GM23338 (cell line): ENCODE data around the gene RBPJL.

ENCODE experiments used
- CREB1 ChIP-seq: fragments of 250-450 bp; sonication (Bioruptor Pico); IDR thresholded peaks from 2 replicates; pipeline ENCODE4 v1.5.0; 2020; ENCODE audit warnings: low read depth, mild to moderate bottlenecking, moderate library complexity
- EZH2 ChIP-seq: fragments of 200-600 bp; sonication (generic); IDR thresholded peaks from one replicate; pipeline ENCODE4 v1.8.0; 2017; ENCODE audit warnings: antibody characterized with exemption, mild to moderate bottlenecking, low read depth; ENCODE audit not compliant: unreplicated experiment
- EZH2phosphoT487 ChIP-seq: fragments of 200-600 bp; sonication (generic); IDR thresholded peaks from one replicate; pipeline ENCODE4 v1.8.1; 2018; ENCODE audit warnings: antibody characterized with exemption; ENCODE audit not compliant: unreplicated experiment
- NANOG ChIP-seq: IDR thresholded peaks from 2 replicates; pipeline ENCODE4 v1.6.1; 2016; ENCODE audit warnings: antibody characterized with exemption, borderline replicate concordance
- POLR2AphosphoS5 ChIP-seq: IDR thresholded peaks from 2 replicates; pipeline ENCODE4 v1.6.1; 2016; ENCODE audit warnings: antibody characterized with exemption, low read depth
- STAT1 ChIP-seq: IDR thresholded peaks from one replicate; pipeline ENCODE4 v1.6.1; 2016; ENCODE audit warnings: antibody characterized with exemption; ENCODE audit not compliant: unreplicated experiment
- ZNF114 ChIP-seq: fragments of 250-450 bp; sonication (Bioruptor Pico); IDR thresholded peaks from 2 replicates; pipeline ENCODE4 v1.5.0; 2020; ENCODE audit warnings: mild to moderate bottlenecking, moderate library complexity
- ZNF331 ChIP-seq: fragments of 250-450 bp; sonication (Bioruptor Pico); IDR thresholded peaks from 2 replicates; pipeline ENCODE4 v1.5.0; 2020; ENCODE audit warnings: low read depth, mild to moderate bottlenecking, moderate library complexity
- TF ChIP-seq, protein P1 (sequence below), 2 experiments: fragments of 200-600 bp in 1 of 2; sonication (generic) in 1 of 2; conservative IDR thresholded peaks; 2 replicates each; pipeline versions ENCODE4 v1.5.1 to v1.6.1; 2016 to 2017; ENCODE audit warnings: antibody characterized with exemption in 2 of 2, low read depth in 2 of 2, mild to moderate bottlenecking in 2 of 2, moderate library complexity in 1 of 2
- TF ChIP-seq, protein P2 (sequence below): fragments of 250-450 bp; sonication (Bioruptor Pico); IDR thresholded peaks from 2 replicates; pipeline ENCODE4 v1.5.0; 2020; ENCODE audit warnings: mild to moderate bottlenecking, moderate library complexity
- TF ChIP-seq, protein P3 (sequence below): IDR thresholded peaks from one replicate; pipeline ENCODE4 v1.6.1; 2018; ENCODE audit warnings: antibody characterized with exemption; ENCODE audit not compliant: unreplicated experiment
- TF ChIP-seq, protein P4 (sequence below): IDR thresholded peaks from 2 replicates; pipeline ENCODE4 v1.6.1; 2016; ENCODE audit warnings: antibody characterized with exemption

DNA sequence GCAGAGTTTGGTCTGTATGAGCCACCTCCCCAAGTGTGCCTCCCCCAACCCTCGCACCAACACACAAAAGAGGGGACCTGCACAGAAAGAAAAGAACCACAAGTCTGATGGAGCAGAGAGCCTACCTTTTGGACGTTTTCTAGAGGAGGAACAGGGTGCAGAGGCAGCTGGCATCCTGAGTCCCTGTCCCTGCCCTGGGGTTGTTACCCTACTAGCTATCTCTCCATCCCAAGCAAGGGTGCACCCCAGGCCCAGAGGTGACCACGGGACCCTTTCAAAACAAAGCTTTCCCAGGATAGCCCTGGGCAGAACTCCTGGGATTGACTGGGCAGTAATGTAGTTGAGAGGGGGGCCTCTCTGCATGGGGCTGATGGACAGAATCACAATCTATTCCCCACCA lies 11.2 kb downstream of the RBPJL start:
- TF ChIP-seq, protein P1, sequence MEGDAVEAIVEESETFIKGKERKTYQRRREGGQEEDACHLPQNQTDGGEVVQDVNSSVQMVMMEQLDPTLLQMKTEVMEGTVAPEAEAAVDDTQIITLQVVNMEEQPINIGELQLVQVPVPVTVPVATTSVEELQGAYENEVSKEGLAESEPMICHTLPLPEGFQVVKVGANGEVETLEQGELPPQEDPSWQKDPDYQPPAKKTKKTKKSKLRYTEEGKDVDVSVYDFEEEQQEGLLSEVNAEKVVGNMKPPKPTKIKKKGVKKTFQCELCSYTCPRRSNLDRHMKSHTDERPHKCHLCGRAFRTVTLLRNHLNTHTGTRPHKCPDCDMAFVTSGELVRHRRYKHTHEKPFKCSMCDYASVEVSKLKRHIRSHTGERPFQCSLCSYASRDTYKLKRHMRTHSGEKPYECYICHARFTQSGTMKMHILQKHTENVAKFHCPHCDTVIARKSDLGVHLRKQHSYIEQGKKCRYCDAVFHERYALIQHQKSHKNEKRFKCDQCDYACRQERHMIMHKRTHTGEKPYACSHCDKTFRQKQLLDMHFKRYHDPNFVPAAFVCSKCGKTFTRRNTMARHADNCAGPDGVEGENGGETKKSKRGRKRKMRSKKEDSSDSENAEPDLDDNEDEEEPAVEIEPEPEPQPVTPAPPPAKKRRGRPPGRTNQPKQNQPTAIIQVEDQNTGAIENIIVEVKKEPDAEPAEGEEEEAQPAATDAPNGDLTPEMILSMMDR (conservative IDR thresholded peaks at IDR 0.05; ENCODE audit: low read depth in 2 of 2): no peak
- TF ChIP-seq POLR2AphosphoS5 (no peak), EZH2phosphoT487 (no peak), EZH2 (no peak), CREB1 (no peak), ZNF331 (CRISPR knock-in tag) (no peak), STAT1 (no peak), ZNF114 (CRISPR knock-in tag) (no peak), NANOG (no peak)
- TF ChIP-seq, protein P2, sequence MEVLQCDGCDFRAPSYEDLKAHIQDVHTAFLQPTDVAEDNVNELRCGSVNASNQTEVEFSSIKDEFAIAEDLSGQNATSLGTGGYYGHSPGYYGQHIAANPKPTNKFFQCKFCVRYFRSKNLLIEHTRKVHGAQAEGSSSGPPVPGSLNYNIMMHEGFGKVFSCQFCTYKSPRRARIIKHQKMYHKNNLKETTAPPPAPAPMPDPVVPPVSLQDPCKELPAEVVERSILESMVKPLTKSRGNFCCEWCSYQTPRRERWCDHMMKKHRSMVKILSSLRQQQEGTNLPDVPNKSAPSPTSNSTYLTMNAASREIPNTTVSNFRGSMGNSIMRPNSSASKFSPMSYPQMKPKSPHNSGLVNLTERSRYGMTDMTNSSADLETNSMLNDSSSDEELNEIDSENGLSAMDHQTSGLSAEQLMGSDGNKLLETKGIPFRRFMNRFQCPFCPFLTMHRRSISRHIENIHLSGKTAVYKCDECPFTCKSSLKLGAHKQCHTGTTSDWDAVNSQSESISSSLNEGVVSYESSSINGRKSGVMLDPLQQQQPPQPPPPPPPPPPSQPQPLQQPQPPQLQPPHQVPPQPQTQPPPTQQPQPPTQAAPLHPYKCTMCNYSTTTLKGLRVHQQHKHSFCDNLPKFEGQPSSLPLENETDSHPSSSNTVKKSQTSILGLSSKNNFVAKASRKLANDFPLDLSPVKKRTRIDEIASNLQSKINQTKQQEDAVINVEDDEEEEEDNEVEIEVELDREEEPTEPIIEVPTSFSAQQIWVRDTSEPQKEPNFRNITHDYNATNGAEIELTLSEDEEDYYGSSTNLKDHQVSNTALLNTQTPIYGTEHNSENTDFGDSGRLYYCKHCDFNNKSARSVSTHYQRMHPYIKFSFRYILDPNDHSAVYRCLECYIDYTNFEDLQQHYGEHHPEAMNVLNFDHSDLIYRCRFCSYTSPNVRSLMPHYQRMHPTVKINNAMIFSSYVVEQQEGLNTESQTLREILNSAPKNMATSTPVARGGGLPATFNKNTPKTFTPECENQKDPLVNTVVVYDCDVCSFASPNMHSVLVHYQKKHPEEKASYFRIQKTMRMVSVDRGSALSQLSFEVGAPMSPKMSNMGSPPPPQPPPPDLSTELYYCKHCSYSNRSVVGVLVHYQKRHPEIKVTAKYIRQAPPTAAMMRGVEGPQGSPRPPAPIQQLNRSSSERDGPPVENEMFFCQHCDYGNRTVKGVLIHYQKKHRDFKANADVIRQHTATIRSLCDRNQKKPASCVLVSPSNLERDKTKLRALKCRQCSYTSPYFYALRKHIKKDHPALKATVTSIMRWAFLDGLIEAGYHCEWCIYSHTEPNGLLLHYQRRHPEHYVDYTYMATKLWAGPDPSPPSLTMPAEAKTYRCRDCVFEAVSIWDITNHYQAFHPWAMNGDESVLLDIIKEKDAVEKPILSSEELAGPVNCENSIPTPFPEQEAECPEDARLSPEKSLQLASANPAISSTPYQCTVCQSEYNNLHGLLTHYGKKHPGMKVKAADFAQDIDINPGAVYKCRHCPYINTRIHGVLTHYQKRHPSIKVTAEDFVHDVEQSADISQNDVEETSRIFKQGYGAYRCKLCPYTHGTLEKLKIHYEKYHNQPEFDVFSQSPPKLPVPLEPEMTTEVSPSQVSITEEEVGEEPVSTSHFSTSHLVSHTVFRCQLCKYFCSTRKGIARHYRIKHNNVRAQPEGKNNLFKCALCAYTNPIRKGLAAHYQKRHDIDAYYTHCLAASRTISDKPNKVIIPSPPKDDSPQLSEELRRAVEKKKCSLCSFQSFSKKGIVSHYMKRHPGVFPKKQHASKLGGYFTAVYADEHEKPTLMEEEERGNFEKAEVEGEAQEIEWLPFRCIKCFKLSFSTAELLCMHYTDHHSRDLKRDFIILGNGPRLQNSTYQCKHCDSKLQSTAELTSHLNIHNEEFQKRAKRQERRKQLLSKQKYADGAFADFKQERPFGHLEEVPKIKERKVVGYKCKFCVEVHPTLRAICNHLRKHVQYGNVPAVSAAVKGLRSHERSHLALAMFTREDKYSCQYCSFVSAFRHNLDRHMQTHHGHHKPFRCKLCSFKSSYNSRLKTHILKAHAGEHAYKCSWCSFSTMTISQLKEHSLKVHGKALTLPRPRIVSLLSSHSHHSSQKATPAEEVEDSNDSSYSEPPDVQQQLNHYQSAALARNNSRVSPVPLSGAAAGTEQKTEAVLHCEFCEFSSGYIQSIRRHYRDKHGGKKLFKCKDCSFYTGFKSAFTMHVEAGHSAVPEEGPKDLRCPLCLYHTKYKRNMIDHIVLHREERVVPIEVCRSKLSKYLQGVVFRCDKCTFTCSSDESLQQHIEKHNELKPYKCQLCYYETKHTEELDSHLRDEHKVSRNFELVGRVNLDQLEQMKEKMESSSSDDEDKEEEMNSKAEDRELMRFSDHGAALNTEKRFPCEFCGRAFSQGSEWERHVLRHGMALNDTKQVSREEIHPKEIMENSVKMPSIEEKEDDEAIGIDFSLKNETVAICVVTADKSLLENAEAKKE (CRISPR knock-in tag): no peak
- TF ChIP-seq, protein P3, sequence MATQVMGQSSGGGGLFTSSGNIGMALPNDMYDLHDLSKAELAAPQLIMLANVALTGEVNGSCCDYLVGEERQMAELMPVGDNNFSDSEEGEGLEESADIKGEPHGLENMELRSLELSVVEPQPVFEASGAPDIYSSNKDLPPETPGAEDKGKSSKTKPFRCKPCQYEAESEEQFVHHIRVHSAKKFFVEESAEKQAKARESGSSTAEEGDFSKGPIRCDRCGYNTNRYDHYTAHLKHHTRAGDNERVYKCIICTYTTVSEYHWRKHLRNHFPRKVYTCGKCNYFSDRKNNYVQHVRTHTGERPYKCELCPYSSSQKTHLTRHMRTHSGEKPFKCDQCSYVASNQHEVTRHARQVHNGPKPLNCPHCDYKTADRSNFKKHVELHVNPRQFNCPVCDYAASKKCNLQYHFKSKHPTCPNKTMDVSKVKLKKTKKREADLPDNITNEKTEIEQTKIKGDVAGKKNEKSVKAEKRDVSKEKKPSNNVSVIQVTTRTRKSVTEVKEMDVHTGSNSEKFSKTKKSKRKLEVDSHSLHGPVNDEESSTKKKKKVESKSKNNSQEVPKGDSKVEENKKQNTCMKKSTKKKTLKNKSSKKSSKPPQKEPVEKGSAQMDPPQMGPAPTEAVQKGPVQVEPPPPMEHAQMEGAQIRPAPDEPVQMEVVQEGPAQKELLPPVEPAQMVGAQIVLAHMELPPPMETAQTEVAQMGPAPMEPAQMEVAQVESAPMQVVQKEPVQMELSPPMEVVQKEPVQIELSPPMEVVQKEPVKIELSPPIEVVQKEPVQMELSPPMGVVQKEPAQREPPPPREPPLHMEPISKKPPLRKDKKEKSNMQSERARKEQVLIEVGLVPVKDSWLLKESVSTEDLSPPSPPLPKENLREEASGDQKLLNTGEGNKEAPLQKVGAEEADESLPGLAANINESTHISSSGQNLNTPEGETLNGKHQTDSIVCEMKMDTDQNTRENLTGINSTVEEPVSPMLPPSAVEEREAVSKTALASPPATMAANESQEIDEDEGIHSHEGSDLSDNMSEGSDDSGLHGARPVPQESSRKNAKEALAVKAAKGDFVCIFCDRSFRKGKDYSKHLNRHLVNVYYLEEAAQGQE: no peak
- TF ChIP-seq, protein P4, sequence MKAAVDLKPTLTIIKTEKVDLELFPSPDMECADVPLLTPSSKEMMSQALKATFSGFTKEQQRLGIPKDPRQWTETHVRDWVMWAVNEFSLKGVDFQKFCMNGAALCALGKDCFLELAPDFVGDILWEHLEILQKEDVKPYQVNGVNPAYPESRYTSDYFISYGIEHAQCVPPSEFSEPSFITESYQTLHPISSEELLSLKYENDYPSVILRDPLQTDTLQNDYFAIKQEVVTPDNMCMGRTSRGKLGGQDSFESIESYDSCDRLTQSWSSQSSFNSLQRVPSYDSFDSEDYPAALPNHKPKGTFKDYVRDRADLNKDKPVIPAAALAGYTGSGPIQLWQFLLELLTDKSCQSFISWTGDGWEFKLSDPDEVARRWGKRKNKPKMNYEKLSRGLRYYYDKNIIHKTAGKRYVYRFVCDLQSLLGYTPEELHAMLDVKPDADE: no peak
